H1 (cell line): ENCODE results near the gene CPSF4L.

ENCODE experiments used
- CTCF ChIP-seq, 3 experiments: IDR thresholded peaks; 1 replicate in 2 of 3; 2 replicates in 1 of 3; pipeline versions ENCODE4 v1.5.1 to v1.6.1; 2011; ENCODE audit warnings: low read length in 3 of 3, mild to moderate bottlenecking in 3 of 3, inconsistent platforms in 2 of 3, low read depth in 1 of 3, moderate library complexity in 1 of 3; ENCODE audit not compliant: insufficient read depth in 1 of 3; ENCODE audit errors: control extremely low read depth in 1 of 3
- EZH2 ChIP-seq: fragments of 200-600 bp; sonication (generic); IDR thresholded peaks from 2 replicates; pipeline ENCODE4 v1.7.1; 2012; ENCODE audit warnings: low read depth, mild to moderate bottlenecking, moderate library complexity, low read length, inconsistent platforms; ENCODE audit not compliant: severe bottlenecking
- MAFK ChIP-seq: IDR thresholded peaks from 2 replicates; pipeline ENCODE4 v1.6.1; 2012; ENCODE audit warnings: low read depth, mild to moderate bottlenecking, improper control_type of control experiment, low read length
- POLR2A ChIP-seq, 2 experiments: IDR thresholded peaks; 1 replicate in 1 of 2; 2 replicates in 1 of 2; pipeline ENCODE4 v1.6.1; 2011; ENCODE audit warnings: low read depth in 2 of 2, low read length in 2 of 2, mild to moderate bottlenecking in 2 of 2; ENCODE audit errors: control extremely low read depth in 1 of 2
- RAD21 ChIP-seq, 2 experiments: IDR thresholded peaks in 1 of 2; conservative IDR thresholded peaks in 1 of 2; 2 replicates each; pipeline ENCODE4 v1.6.1; 2011; ENCODE audit warnings: low read depth in 2 of 2, low read length in 2 of 2, improper control_type of control experiment in 1 of 2, inconsistent platforms in 1 of 2, mild to moderate bottlenecking in 1 of 2, moderate library complexity in 1 of 2
- SP1 ChIP-seq: IDR thresholded peaks from 2 replicates; pipeline ENCODE4 v1.6.1; 2011; ENCODE audit warnings: low read depth, low read length
- SP2 ChIP-seq: IDR thresholded peaks from 2 replicates; pipeline ENCODE4 v1.6.1; 2012; ENCODE audit warnings: mild to moderate bottlenecking, low read length, inconsistent platforms
- SUZ12 ChIP-seq: fragments of 200-600 bp; sonication (generic); IDR thresholded peaks from 2 replicates; pipeline ENCODE4 v1.6.1; 2012; ENCODE audit warnings: mild to moderate bottlenecking, inconsistent platforms, low read length, moderate library complexity, mixed read lengths

GRCh38 chr17:73232587-73233373, 28.9 kb downstream of the CPSF4L start:
- TF ChIP-seq CTCF (IDR thresholded peaks at IDR 0.05; ENCODE audit: control extremely low read depth in 1 of 3, insufficient read depth in 1 of 3, low read depth in 1 of 3, low read length in 3 of 3) = no peak
- TF ChIP-seq EZH2 = no peak
- TF ChIP-seq SP1 = no peak
- no peak for TF ChIP-seq RAD21 (IDR thresholded peaks at IDR 0.05 in 1 of 2, conservative IDR thresholded peaks at IDR 0.05 in 1 of 2; ENCODE audit: low read depth in 2 of 2, low read length in 2 of 2)
- TF ChIP-seq POLR2A (IDR thresholded peaks at IDR 0.05; ENCODE audit: control extremely low read depth in 1 of 2, low read depth in 2 of 2, low read length in 2 of 2) = no peak
- TF ChIP-seq SP2 = no peak
- TF ChIP-seq MAFK = no peak
- no peak for TF ChIP-seq SUZ12
